Small intestine (tissue), 7 donors: ENCODE data around the gene PSD2. TPM values are rescaled to one million over a fixed set of nuclear protein-coding genes. Genes with fewer than 3 reads are reported as not detected.

Experiments
- DNase-seq, 2 donors: peaks; one replicate each; pipeline versions ENCODE4 v3.0.0 to v3.0.0-alpha.2; 2013
- FAIRE-seq: peaks from 2 replicates; lab custom pipeline; 2012; peaks lifted over from hg19 to GRCh38; lab: Jason Lieb, UNC
- H3K27ac ChIP-seq, 3 donors: one replicate each; pipeline ENCODE4 v1.5.1; 2013; ENCODE audit warnings: low read length in 2 of 3, mild to moderate bottlenecking in 2 of 3, control low read depth in 1 of 3, inconsistent platforms in 1 of 3, low read depth in 1 of 3, moderate library complexity in 1 of 3
- H3K27me3 ChIP-seq, 3 donors: one replicate each; pipeline ENCODE4 v1.6.1; 2013; ENCODE audit warnings: low read length in 3 of 3, inconsistent platforms in 1 of 3; ENCODE audit not compliant: control insufficient read depth in 3 of 3, insufficient read depth in 3 of 3
- H3K36me3 ChIP-seq, 3 donors: one replicate each; pipeline ENCODE4 v1.6.1; 2013; ENCODE audit warnings: low read length in 3 of 3, inconsistent platforms in 1 of 3, low read depth in 1 of 3, mild to moderate bottlenecking in 1 of 3, moderate library complexity in 1 of 3; ENCODE audit not compliant: control insufficient read depth in 3 of 3, insufficient read depth in 2 of 3
- H3K4me1 ChIP-seq, 3 donors: one replicate each; pipeline ENCODE4 v1.6.1; 2013; ENCODE audit warnings: low read length in 2 of 3, inconsistent platforms in 1 of 3, low read depth in 1 of 3, mild to moderate bottlenecking in 1 of 3, moderate library complexity in 1 of 3; ENCODE audit not compliant: control insufficient read depth in 3 of 3, insufficient read depth in 2 of 3
- H3K4me3 ChIP-seq, 3 donors: one replicate each; pipeline ENCODE4 v1.5.1; 2013; ENCODE audit warnings: low read length in 3 of 3, control low read depth in 1 of 3, inconsistent platforms in 1 of 3, low read depth in 1 of 3, mild to moderate bottlenecking in 1 of 3, moderate library complexity in 1 of 3
- H3K9me3 ChIP-seq, 2 donors: one replicate each; pipeline ENCODE4 v1.6.1; 2013; ENCODE audit warnings: low read depth in 1 of 2, low read length in 1 of 2; ENCODE audit not compliant: control insufficient read depth in 2 of 2, insufficient read depth in 1 of 2
- WGBS, 3 donors: extraction: QIAGEN DNeasy Blood & Tissue Kit; methylation state at CpG; one replicate each; pipeline ENCODE4 v1.1.7; 2013; 5-methylcytosine and 5-hydroxymethylcytosine counted together
- polyA plus RNA-seq, 4 donors: library from polyadenylated mRNA; stranded (reverse) in 3 of 4; unstranded in 1 of 4; fragments of 200-250 nt in 3 of 4; fragments of 120-200 nt in 1 of 4; gene quantifications; one replicate each; pipeline versions ENCODE4 v1.2.1 to v1.2.3, GENCODE V29; 2013
- donor health status: healthy with polysubstance abuse.
- donor health status: control.
- donor health status: control.
- donor health status: Bipolar disorder and iron deficiency.
- donor health status: healthy.

Gene PSD2
- polyA plus RNA-seq, 4 donors = 0.12 to 0.34 TPM; not detected in 2

- no peak for FAIRE-seq
- 30 to 35% (median 32%) methylated on average over 18 to 19 of the region's 19 CpGs for WGBS, 3 donors
Observed at GRCh38 chr5:139808481-139809330, 13.1 kb downstream of the PSD2 start.

GRCh38 chr5:139809331-139809810 is 13.8 kb downstream of the PSD2 start:
- DNase-seq (no peak), FAIRE-seq (no peak)
- Histone ChIP-seq H3K9me3 (no peaks in the 10 kb centered on the region), H3K27me3 (peaks cover 0 to 14% (median 0%) of the 10 kb centered on the region in 3 donors), H3K4me1 (no peaks in the 10 kb centered on the region), H3K4me3 (no peak overlapping the region), H3K36me3 (no peaks in the 10 kb centered on the region), H3K27ac (no peak overlapping the region)
- 81 to 90% (median 89%) methylated on average over 11 of the region's 11 CpGs for WGBS, 3 donors

More at GRCh38 chr5:139808481-139809330, 13.1 kb downstream of the PSD2 start:
- H3K27me3 ChIP-seq = peaks cover 0 to 14% (median 0%) of the 10 kb centered on the region in 3 donors
- H3K36me3 ChIP-seq = no peaks in the 10 kb centered on the region
- H3K4me3 ChIP-seq = no peak overlapping the region
- H3K4me1 ChIP-seq = no peaks in the 10 kb centered on the region
- H3K27ac ChIP-seq = no peak overlapping the region
- peak in 1 of 2 donors; percentile 50 for DNase-seq
- no peaks in the 10 kb centered on the region for H3K9me3 ChIP-seq

GRCh38 chr5:139810341-139811273 is 15.0 kb downstream of the PSD2 start:
- Histone ChIP-seq H3K36me3 (no peaks in the 10 kb centered on the region), H3K9me3 (no peaks in the 10 kb centered on the region), H3K4me3 (no peak overlapping the region), H3K4me1 (no peaks in the 10 kb centered on the region), H3K27me3 (peaks cover 0 to 11% (median 0%) of the 10 kb centered on the region in 3 donors), H3K27ac (no peak overlapping the region)
- 71 to 84% (median 82%) methylated on average over 8 of the region's 8 CpGs for WGBS, 3 donors
- FAIRE-seq = no peak
- DNase-seq = no peak

DNA sequence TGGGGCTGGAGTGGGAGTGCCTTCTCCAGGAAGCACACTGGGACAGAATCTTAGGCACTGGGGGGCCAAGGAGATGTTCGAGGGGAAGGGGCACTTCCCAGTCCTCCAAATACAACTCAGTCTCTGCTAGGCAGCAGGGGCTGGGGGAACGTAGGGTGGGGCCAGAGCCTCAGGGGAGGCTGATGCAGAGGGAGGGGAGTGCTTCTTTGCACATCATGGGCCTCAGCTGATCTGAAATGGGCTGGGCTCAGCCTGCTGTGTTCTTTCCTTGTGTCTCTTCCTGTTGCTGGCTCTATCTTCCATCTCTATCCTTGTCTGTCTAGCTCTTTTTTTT is 15.6 kb downstream of the PSD2 start:
- 37 to 41% (median 40%) methylated on average over 2 of the region's 2 CpGs for WGBS, 3 donors
- H3K4me3 ChIP-seq = no peak overlapping the region
- FAIRE-seq (no peak), DNase-seq (no peak)
- no peak overlapping the region for H3K27ac ChIP-seq
- peaks cover 0 to 6% (median 0%) of the 10 kb centered on the region in 3 donors for H3K27me3 ChIP-seq
- H3K36me3 ChIP-seq = no peaks in the 10 kb centered on the region
- no peaks in the 10 kb centered on the region for H3K9me3 ChIP-seq
- no peaks in the 10 kb centered on the region for H3K4me1 ChIP-seq

GRCh38 chr5:139812323-139812722 is 16.7 kb downstream of the PSD2 start:
- H3K9me3 ChIP-seq = no peaks in the 10 kb centered on the region
- H3K4me1 ChIP-seq = no peaks in the 10 kb centered on the region
- H3K36me3 ChIP-seq = no peaks in the 10 kb centered on the region
- DNase-seq (no peak), FAIRE-seq (no peak)
- H3K27me3 ChIP-seq = peaks cover 0 to 6% (median 0%) of the 10 kb centered on the region in 3 donors
- no peak overlapping the region for H3K4me3 ChIP-seq
- WGBS, 3 donors = 63 to 75% (median 72%) methylated on average over 5 of the region's 5 CpGs
- no peak overlapping the region for H3K27ac ChIP-seq

DNA sequence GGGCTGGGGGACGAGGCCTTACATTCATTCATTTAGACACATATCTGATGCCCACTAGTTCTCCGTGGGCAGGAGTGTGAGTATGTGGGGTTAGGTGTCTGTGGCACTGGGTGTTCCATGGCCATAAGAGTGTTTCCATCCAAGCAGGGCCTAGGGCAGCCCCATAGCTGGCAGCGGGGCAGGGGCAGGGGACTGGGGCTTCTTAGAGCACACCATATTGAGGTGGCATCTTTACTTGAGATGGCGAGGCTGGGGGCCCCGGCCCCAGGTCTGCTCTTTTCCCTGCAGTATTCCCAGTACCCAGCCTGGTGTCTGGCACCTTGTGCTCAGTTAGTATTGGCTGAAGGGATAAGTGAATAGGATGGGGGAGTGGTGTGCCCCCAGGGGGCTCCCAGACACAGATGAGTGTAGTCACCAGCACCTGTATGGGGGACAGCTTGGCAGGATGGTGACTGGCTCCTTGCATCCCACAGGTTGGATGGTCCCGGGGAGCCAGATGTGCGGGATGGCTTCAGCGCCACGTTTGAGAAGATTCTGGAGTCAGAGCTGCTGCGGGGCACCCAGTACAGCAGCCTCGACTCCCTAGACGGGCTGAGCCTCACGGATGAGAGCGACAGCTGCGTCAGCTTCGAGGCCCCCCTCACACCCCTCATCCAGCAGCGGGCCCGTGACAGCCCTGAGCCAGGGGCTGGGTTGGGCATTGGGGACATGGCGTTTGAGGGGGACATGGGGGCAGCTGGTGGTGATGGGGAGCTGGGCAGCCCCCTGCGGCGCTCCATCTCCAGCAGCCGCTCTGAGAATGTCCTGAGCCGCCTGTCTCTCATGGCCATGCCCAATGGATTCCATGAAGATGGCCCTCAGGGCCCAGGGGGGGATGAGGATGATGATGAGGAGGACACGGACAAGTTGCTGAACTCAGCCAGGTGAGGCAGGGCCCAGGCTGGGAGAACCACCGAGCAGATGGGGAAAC is 17.5 kb downstream of the PSD2 start:
- Histone ChIP-seq H3K4me3 (no peak overlapping the region), H3K4me1 (no peaks in the 10 kb centered on the region), H3K9me3 (no peaks in the 10 kb centered on the region), H3K27ac (no peak overlapping the region), H3K36me3 (no peaks in the 10 kb centered on the region), H3K27me3 (peaks cover 0 to 2% (median 0%) of the 10 kb centered on the region in 3 donors)
- DNase-seq = no peak
- FAIRE-seq = no peak
- 89 to 90% (median 89%) methylated on average over 25 of the region's 25 CpGs for WGBS, 3 donors

DNA sequence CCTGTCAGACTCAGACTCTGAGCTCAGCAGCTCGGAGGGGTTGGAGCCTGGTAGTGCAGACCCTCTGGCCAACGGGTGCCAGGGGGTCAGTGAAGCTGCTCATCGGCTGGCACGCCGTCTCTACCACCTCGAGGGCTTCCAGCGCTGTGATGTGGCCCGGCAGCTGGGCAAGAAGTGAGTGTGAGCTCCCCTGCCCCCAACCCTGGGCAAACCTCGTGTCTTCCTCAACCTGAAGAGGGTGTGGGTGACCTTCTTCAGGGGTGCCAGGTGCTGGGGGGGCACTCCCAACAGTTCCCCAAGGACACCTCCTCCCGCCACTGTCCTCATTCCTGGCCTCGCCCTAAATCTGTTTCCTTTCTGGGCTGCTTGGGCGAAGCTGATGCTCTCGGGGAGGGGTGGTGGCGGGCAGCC is 18.6 kb downstream of the PSD2 start:
- DNase-seq (no peak), FAIRE-seq (no peak)
- Histone ChIP-seq H3K36me3 (no peaks in the 10 kb centered on the region), H3K27ac (no peak overlapping the region), H3K4me1 (no peaks in the 10 kb centered on the region), H3K27me3 (no peaks in the 10 kb centered on the region), H3K4me3 (no peak overlapping the region), H3K9me3 (no peaks in the 10 kb centered on the region)
- WGBS, 3 donors = 77 to 81% (median 78%) methylated on average over 14 of the region's 14 CpGs
